HG02981 (cell line): ENCODE measurements around the gene PNPLA7.
"Not testable (repeated sequence)": the region's sequence is repeated elsewhere in the genome, so short reads cannot be mapped to it uniquely, and the experiment has no call there.

Experiments used
- ATAC-seq: cut with Tn5 transposase; IDR thresholded peaks from one replicate; pipeline ENCODE4 v1.9.1; 2021; ENCODE audit warnings: mild to moderate bottlenecking, moderate library complexity; ENCODE audit not compliant: unreplicated experiment

The PNPLA7 gene

GRCh38 chr9:137423514-137424291, 126.5 kb downstream of the PNPLA7 start:
- ATAC-seq = peak; percentile 5

- peak; percentile 88 for ATAC-seq
Measured at GRCh38 chr9:137422604-137423513, 127.3 kb downstream of the PNPLA7 start, which contains the start of the genes EXD3 and NOXA1. TSS of gene EXD3 (minus strand) at chr9:137423162. CDS start at chr9:137395357, 27,805 bp downstream. TSS of gene NOXA1 (plus strand) at chr9:137423393. CDS start at chr9:137423530, 137 bp downstream.

- no peak for ATAC-seq
Measured at GRCh38 chr9:137421838-137422603, 128.2 kb downstream of the PNPLA7 start.

DNA sequence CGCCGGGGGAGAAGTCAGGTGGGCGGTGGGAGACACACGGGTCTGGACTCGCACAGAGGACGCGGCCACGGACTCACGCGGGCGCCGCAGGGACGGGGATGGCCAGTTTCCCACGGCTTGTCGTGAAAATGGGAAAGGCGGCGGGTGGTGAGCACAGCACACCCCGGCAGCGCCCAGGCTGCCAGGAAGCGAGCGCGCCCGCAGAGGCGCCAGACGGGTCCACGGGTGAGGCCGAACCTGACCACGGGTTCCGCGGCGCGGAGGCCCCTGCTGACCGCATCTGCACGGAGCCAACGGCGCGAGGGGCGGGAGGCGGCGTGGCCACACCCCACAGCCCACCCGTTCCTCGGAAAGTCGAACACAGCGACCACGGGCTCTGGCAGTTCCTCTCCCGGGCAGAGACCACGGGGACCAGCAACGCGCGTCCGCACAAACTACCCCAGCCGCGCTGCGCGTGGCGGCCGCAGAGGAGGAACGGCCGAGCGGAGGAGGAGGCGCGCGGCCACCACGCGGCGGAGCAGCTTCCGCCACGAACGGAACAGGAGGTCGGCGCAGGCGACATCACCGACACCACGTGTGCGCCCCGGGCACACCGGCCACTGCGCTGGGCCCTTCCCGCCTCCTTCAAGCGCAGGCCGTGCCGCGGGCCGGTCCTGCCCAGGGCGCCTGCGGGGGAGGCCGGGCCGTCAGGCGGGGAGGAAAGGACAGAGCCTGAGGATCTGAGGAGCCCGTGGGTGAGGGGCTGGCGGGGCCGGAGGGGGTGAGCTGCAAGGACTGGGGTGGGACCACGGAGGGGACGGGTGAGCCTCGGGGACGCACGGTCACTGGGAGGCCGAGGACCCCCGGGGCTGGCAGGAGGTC, 132.8 kb downstream of the PNPLA7 start:
- ATAC-seq = no peak

DNA sequence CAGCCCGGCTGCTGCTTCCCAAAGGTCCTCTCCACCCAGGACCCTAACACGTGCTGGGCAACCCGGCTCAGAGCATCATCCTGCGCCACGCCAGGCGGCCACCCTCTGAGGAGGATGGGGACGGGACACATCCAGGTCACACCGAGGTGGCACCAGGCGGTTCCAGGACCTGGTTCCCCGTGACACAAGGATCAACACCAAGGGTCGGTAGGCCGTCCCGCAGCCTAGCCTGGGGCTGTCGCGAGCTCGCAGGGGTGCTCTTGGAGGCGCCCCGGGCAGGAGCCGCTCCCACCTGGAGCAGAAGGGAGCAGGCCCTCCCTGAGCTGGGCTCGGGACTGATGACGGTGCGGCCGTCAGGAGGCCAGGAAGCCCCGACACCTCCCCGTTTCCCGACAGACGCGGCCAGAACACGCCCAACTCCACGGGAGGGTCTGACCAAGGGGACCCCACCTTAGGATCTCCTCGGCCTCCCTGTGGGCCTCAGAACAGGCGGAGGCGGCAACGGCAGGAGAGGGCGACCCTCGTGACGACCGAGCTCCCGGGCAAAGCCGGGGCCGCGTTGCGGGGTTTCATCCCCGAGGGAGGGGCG, 133.5 kb downstream of the PNPLA7 start:
- no peak for ATAC-seq

GRCh38 chr9:137416006-137416562, 134.1 kb downstream of the PNPLA7 start:
- ATAC-seq = no peak

GRCh38 chr9:137415451-137415850, 134.8 kb downstream of the PNPLA7 start:
- ATAC-seq = no peak

DNA sequence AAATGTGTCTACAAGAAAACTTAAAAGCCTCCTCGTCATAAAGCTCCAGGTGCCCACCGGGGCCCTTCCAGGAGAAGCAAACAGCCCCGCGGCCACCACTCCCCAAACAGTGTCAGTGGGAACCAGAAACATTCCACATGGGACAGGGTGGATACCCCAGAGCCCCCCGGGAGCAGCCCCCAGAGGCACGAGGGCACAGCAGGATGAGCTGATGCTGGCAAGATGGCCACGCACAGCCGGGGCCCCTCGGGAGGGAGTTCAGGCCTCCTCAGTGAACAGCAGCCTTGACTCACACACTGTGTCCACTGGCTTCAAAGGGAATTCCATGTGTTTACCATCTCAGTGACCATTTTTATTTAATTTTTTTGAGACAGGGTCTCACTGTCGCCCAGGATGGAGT, 137.8 kb downstream of the PNPLA7 start:
- ATAC-seq = no peak

- no peak for ATAC-seq
Measured at GRCh38 chr9:137411645-137412380, 138.4 kb downstream of the PNPLA7 start.

DNA sequence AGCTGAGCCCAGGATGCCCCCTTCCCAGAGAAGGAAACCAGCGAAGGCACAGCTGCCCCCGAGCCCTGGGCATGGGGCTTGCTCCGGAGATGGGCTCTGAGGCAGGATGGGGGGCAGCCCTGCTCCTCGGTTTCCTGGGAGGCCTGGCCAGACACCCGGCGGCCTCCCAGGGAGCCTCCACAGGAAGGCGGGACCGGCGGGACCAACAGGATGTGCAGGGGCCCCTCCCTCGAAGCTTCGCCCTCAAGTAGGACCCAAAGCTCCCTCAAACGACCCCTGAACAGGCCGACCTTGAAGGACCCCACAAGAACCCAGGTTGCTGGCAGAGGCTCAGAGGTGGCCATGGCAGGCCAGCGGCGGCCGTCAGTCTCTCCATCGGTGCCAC, 138.9 kb downstream of the PNPLA7 start:
- no peak for ATAC-seq

- ATAC-seq = no peak
Measured at GRCh38 chr9:137410891-137411249, 139.3 kb downstream of the PNPLA7 start.

DNA sequence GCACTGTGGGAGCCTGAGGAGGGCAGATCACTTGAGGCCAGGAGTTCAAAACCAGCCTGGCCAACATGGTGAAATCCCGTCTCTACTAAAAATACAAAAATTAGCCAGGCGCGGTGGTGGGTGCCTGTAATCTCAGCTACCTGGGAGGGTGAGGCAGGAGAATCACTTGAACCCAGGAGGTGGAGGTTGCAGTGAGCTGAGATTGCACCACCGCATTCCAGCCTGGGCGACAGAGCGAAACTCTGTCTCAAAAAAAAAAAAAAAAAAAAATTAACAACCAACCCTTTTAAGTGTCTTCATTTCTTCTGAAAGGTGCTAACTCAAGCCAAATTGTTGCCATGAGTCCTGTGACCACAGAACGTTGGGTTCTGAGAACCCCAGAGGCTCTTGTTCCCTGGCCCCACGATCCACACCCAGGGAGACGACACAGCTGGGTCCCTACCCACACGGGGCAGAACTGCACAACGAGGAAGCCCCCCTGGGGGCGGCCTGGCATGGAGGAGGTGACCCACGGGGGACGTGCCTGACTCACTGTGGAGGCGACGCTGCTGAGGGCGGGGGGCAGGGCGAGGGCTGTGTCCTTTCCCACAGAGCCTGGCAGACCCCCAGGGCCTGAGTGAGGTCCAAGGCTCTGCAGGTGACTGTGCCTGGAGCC, 139.8 kb downstream of the PNPLA7 start:
- ATAC-seq = not testable (repeated sequence)
